HepG2 (cell line): ENCODE results near the gene FAM89B. TPM values are rescaled to one million over a fixed set of nuclear protein-coding genes. Genes with fewer than 3 reads are reported as not detected.

Source experiments
- AGO1 ChIP-seq: fragments of 200-400 bp; formaldehyde crosslinking; IDR thresholded peaks from 2 replicates; pipeline ENCODE4 v1.6.1; 2017; ENCODE audit warnings: mild to moderate bottlenecking, low read depth, low read length, moderate library complexity; ENCODE audit not compliant: poor library complexity, severe bottlenecking
- MED1 ChIP-seq: sonication (generic); formaldehyde crosslinking; IDR thresholded peaks from 2 replicates; pipeline ENCODE4 v1.4.0; 2020; ENCODE audit warnings: missing genetic modification reagents
- RBFOX2 ChIP-seq: fragments of 200-400 bp; formaldehyde crosslinking; IDR thresholded peaks from 2 replicates; pipeline ENCODE4 v1.6.1; 2017; ENCODE audit warnings: low read depth, mild to moderate bottlenecking, low read length
- SMAD9 ChIP-seq: sonication (generic); formaldehyde crosslinking; IDR thresholded peaks from 2 replicates; pipeline ENCODE4 v1.5.1; 2020; ENCODE audit warnings: mild to moderate bottlenecking, missing genetic modification reagents
- SP4 ChIP-seq: sonication (generic); formaldehyde crosslinking; IDR thresholded peaks from 2 replicates; pipeline ENCODE4 v1.8.1; 2023; ENCODE audit warnings: mild to moderate bottlenecking, missing genetic modification reagents
- YY1 ChIP-seq: IDR thresholded peaks from 2 replicates; pipeline ENCODE4 v1.6.1; 2011; ENCODE audit warnings: low read length, low read depth, moderate library complexity, mild to moderate bottlenecking; ENCODE audit not compliant: insufficient read depth, insufficient replicate concordance
- ZFP37 ChIP-seq: sonication (generic); formaldehyde crosslinking; IDR thresholded peaks from 2 replicates; pipeline ENCODE4 v1.4.0; 2020; ENCODE audit warnings: missing genetic modification reagents, borderline replicate concordance
- ZNF30 ChIP-seq: sonication (generic); formaldehyde crosslinking; IDR thresholded peaks from 2 replicates; pipeline ENCODE4 v1.5.0; 2020; ENCODE audit warnings: mild to moderate bottlenecking, missing genetic modification reagents
- ZNF318 ChIP-seq: sonication (generic); formaldehyde crosslinking; IDR thresholded peaks from 2 replicates; pipeline ENCODE4 v1.4.0; 2020; ENCODE audit warnings: mild to moderate bottlenecking, missing genetic modification reagents
- ZNF362 ChIP-seq: sonication (generic); formaldehyde crosslinking; IDR thresholded peaks from 2 replicates; pipeline ENCODE4 v1.4.0; 2020; ENCODE audit warnings: missing genetic modification reagents, mild to moderate bottlenecking, borderline replicate concordance
- ZNF589 ChIP-seq: sonication (generic); formaldehyde crosslinking; conservative IDR thresholded peaks from 2 replicates; pipeline ENCODE4 v1.8.0; 2022; ENCODE audit warnings: mild to moderate bottlenecking, moderate library complexity, missing genetic modification reagents
- ZNF782 ChIP-seq: sonication (generic); formaldehyde crosslinking; IDR thresholded peaks from 2 replicates; pipeline ENCODE4 v1.4.0; 2020; ENCODE audit warnings: missing genetic modification reagents, mild to moderate bottlenecking, borderline replicate concordance
- polyA plus RNA-seq, 8 experiments: library from polyadenylated mRNA; depleted of rRNA in 3 of 8; stranded (reverse) in 7 of 8; unstranded in 1 of 8; fragments of >200 nt; fragmentation: Illumina TruSeq in 4 of 8; extraction: Trizol in 4 of 8; gene quantifications; 2 replicates each; pipeline versions ENCODE4 v1.2.1 to v1.2.3, GENCODE V29; 2011 to 2016; ENCODE audit warnings: low read depth in 4 of 8, missing spikeins in 1 of 8, mixed read lengths in 1 of 8; ENCODE audit not compliant: insufficient read depth in 1 of 8
- total RNA-seq, 5 experiments: library from RNA; depleted of rRNA; stranded (reverse); fragments of >200 nt; fragmentation: Illumina TruSeq; extraction: Trizol; gene quantifications; 2 replicates each; pipeline ENCODE4 v1.2.3, GENCODE V29; 2016; ENCODE audit warnings: low read depth in 1 of 5

FAM89B gene
- total and polyA plus RNA-seq, 2 of the 13 experiments (the other 11 are each of a cell fraction or from before 2014, with no cell fraction given): 5.7 to 8.0 TPM

- TF ChIP-seq RBFOX2 (0 out of 2 replicates have a peak, but pooled peaks have one; percentile 6), ZNF782 (CRISPR knock-in tag) (no peak), YY1 (peak; percentile 3), MED1 (no peak), ZNF318 (CRISPR knock-in tag) (no peak), ZNF589 (no peak), ZNF30 (CRISPR knock-in tag) (no peak), ZNF362 (CRISPR knock-in tag) (no peak), AGO1 (peak; percentile 7), SP4 (CRISPR knock-in tag) (peak; percentile 48; the same call in 1 of the 2 replicates), ZFP37 (CRISPR knock-in tag) (no peak), SMAD9 (CRISPR knock-in tag) (no peak)
Observed at GRCh38 chr11:65576232-65576866, 4.0 kb downstream of the FAM89B start (continued).
